Measurements from ENCODE around the gene ADCY7. TPM values are rescaled to one million over a fixed set of nuclear protein-coding genes. Genes with fewer than 3 reads are reported as not detected.
A peak's percentile ranks its signal among the peaks of the same experiment; 100 is the strongest.

The ADCY7 gene
- polyA plus RNA-seq, 1 donor from 2014 or later: 40.6 TPM

- peaks cover 47 to 51% (median 48%) of the 10 kb centered on the region in 3 donors for H3K4me1 Mint-ChIP-seq
- H3K4me3 Mint-ChIP-seq: peak overlapping the region in 2 of 4 donors; percentile 33 to 62
- peaks cover 2% of the 10 kb centered on the region for H3K27me3 Mint-ChIP-seq
- H3K36me3 Mint-ChIP-seq: peaks cover 2% of the 10 kb centered on the region
- no peaks in the 10 kb centered on the region for H3K9me3 Mint-ChIP-seq
- peak overlapping the region in 2 of 3 donors; percentile 15 to 70 for H3K27ac Mint-ChIP-seq
Observed at GRCh38 chr16:50269769-50270509, 3.6 kb downstream of the ADCY7 start.

DNA sequence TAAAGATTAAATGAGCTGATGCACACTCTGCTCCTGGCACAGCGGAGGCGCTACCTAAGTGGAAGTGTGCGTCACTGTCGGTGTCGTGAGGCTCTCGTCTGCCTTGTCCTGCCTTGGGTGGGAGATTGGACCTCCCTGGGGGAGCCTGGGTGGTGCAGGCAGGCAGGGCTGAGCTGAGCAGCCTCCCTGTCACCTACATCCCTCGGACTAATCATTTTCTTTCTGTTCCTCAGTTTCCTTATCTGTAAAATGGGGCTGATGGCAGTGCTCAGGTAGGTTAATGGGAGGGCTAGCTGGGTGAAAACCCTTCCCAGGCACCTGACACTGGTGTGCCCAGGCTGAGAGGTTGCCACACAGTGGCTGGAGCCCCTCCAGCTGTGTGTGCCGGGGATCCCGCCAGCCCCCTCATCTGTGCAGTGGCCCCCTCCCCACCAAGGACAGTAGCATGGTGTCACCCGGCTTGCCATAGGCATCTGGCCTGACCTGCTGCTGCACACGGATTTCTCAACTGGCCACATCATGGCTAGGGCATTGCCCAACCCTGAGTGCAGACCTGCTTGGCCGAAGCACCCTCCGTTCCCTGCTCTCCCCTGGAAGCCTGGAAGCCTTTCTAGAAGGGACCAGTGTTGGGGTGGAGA, 4.3 kb downstream of the ADCY7 start:
- H3K4me1 Mint-ChIP-seq: peaks cover 44 to 48% (median 47%) of the 10 kb centered on the region in 3 donors
- peak overlapping the region in 2 of 3 donors; percentile 15 to 70 for H3K27ac Mint-ChIP-seq
- no peaks in the 10 kb centered on the region for H3K36me3 Mint-ChIP-seq
- H3K27me3 Mint-ChIP-seq: peaks cover 2% of the 10 kb centered on the region
- no peaks in the 10 kb centered on the region for H3K9me3 Mint-ChIP-seq
- H3K4me3 Mint-ChIP-seq: peak overlapping the region in 2 of 4 donors; percentile 33 to 62

GRCh38 chr16:50271148-50272041, 5.0 kb downstream of the ADCY7 start:
- peaks cover 42 to 46% (median 42%) of the 10 kb centered on the region in 3 donors for H3K4me1 Mint-ChIP-seq
- no peaks in the 10 kb centered on the region for H3K36me3 Mint-ChIP-seq
- H3K4me3 Mint-ChIP-seq: peak overlapping the region in 2 of 4 donors; percentile 38 to 65
- no peaks in the 10 kb centered on the region for H3K9me3 Mint-ChIP-seq
- peaks cover 2% of the 10 kb centered on the region for H3K27me3 Mint-ChIP-seq
- peak overlapping the region in 2 of 3 donors; percentile 53 to 99 for H3K27ac Mint-ChIP-seq

DNA sequence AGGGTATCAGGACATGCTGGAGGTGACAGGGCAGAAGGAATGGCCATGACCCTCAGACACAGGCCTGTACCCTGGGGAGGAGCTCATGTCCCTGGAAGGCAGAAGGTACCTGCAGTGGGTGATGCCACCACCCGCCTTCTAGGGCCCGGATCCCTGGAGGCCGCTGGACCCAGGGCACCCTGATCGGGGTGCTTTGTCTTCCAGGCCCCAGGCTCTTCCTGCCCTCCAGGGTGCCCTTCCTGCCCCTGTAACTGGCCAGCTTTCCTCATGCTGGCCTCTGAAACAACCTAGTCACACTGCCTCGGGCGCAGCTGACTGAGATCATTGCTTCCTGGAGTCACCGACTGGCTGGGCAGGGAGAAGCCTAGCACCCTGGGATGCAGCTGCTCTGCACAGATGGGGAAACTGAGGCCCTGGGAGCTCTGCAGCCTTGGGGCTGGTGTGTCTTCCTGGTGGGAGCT, 5.8 kb downstream of the ADCY7 start:
- peak overlapping the region; percentile 84 to 99 (median 98) for H3K27ac Mint-ChIP-seq
- peaks cover 2% of the 10 kb centered on the region for H3K27me3 Mint-ChIP-seq
- H3K4me3 Mint-ChIP-seq: peak overlapping the region in 2 of 4 donors; percentile 75 to 91

DNA sequence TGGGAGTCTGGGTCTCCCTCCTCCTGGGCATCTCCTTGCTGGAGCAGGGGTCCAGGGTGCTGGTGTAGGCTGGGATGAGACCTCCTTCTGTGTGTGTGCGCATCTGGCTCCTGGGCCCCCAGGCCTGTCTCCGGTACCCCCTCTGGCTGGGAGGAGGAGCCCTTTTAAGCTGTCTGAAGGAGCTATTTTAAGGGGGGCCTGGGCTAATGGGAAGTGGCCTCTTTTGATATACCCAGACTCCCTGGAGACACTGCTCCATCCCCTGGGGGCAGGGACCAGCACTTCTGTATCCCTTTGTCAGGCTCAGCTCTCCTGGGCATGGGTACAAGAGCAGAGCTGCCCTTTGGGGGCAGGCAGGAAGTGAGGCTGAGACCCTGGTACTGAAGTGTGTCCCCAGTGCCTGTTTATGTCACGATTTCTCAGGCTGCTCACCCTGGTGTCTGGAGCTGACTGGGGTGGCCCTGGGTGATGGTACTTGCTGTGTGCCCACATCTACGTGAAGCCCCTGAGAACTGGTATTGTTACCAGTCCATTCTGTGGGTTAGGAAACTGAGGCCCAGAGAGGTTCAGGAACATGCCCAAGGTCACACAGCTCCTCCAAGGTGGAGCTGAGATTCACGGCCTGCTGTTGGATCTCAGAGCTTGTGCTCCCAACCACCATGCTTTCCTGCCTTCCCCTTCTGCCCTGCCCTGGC, 6.5 kb downstream of the ADCY7 start:
- Mint-ChIP-seq H3K9me3 (no peaks in the 10 kb centered on the region), H3K4me1 (peaks cover 42 to 45% (median 42%) of the 10 kb centered on the region in 3 donors), H3K4me3 (peak overlapping the region; percentile 47 to 100 (median 94)), H3K27ac (peak overlapping the region; percentile 98 to 100 (median 99)), H3K27me3 (peaks cover 2% of the 10 kb centered on the region), H3K36me3 (peaks cover 2% of the 10 kb centered on the region)

More for the DNA sequence above, 5.8 kb downstream of the ADCY7 start:
- peaks cover 44 to 46% (median 45%) of the 10 kb centered on the region in 3 donors for H3K4me1 Mint-ChIP-seq
- H3K36me3 Mint-ChIP-seq: no peaks in the 10 kb centered on the region
- H3K9me3 Mint-ChIP-seq: no peaks in the 10 kb centered on the region

GRCh38 chr16:50273382-50273690, 7.0 kb downstream of the ADCY7 start:
- Mint-ChIP-seq H3K4me1 (peaks cover 46 to 47% (median 47%) of the 10 kb centered on the region in 3 donors), H3K36me3 (peaks cover 2% of the 10 kb centered on the region), H3K4me3 (peak overlapping the region; percentile 91 to 100 (median 99)), H3K27ac (peak overlapping the region; percentile 98 to 100 (median 99)), H3K27me3 (peaks cover 2% of the 10 kb centered on the region), H3K9me3 (no peaks in the 10 kb centered on the region)

GRCh38 chr16:50273888-50274325, 7.6 kb downstream of the ADCY7 start:
- peaks cover 2% of the 10 kb centered on the region for H3K27me3 Mint-ChIP-seq
- peak overlapping the region; percentile 98 to 100 (median 99) for H3K27ac Mint-ChIP-seq
- H3K4me3 Mint-ChIP-seq: peak overlapping the region; percentile 91 to 100 (median 99)
- no peaks in the 10 kb centered on the region for H3K9me3 Mint-ChIP-seq
- peaks cover 4% of the 10 kb centered on the region for H3K36me3 Mint-ChIP-seq
- peaks cover 48 to 53% (median 49%) of the 10 kb centered on the region in 3 donors for H3K4me1 Mint-ChIP-seq

DNA sequence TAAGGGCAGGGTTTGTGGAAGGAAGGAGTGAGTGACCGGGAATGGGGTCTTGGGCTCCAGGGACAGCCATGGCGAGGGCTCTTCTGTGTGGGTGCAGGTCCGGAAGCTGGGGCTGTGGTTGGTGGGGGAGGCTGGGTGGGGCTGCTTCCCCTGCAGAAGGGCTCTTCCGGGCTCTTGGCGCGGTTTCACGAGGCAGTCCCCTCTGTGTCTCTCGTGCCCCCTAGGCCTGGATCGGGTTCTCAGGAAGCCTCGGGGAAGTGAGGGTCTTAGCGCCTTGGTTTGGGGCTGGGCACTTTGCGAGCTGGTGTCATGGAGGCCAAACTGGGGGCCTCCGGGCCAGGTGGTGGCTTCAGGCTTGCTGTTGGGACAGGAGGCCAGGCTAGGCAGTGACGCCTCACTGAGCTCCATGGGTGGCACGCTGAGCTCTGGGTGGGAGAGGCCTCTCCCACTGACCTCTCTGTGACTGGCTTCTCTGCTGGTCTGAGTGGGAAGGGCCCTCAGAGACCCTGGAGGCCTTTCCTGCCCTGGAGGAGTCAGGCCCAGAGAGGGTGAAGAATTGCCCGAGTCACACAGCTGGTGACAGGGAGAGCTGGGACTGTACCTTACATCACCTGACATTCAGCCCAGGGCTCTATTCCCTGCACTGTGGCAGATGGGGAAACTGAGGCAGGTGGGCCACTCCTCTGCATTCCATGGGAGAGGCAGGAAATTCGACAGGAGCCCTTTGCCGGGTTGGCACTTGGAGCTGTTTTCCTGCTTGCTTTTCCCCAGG, 8.2 kb downstream of the ADCY7 start:
- Mint-ChIP-seq H3K27me3 (peaks cover 2% of the 10 kb centered on the region), H3K4me3 (peak overlapping the region; percentile 91 to 100 (median 99)), H3K9me3 (no peaks in the 10 kb centered on the region), H3K4me1 (peaks cover 49 to 57% (median 50%) of the 10 kb centered on the region in 3 donors), H3K27ac (peak overlapping the region; percentile 98 to 100 (median 99)), H3K36me3 (peaks cover 5% of the 10 kb centered on the region)

DNA sequence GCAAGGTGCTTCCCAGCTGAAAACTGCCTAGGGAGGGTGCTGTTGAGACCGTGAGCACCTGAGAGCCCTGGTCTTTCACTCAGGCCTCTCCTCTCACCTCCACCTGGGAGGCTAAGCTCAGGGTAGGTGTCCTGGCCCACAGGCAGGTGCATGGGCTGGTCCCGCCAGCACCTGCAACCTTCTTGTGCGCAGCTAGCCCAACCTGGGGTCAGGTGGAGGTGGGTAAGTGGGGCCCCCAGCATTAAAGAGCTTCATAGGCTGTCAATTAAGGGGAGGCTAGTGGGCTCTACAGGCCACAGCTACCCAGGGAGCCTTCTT, 8.7 kb downstream of the ADCY7 start:
- H3K4me3 Mint-ChIP-seq: peak overlapping the region; percentile 91 to 100 (median 99)
- H3K27ac Mint-ChIP-seq: peak overlapping the region; percentile 98 to 100 (median 99)
- no peaks in the 10 kb centered on the region for H3K9me3 Mint-ChIP-seq
- peaks cover 52 to 63% (median 54%) of the 10 kb centered on the region in 3 donors for H3K4me1 Mint-ChIP-seq
- H3K27me3 Mint-ChIP-seq: peaks cover 2% of the 10 kb centered on the region
- H3K36me3 Mint-ChIP-seq: peaks cover 11% of the 10 kb centered on the region

DNA sequence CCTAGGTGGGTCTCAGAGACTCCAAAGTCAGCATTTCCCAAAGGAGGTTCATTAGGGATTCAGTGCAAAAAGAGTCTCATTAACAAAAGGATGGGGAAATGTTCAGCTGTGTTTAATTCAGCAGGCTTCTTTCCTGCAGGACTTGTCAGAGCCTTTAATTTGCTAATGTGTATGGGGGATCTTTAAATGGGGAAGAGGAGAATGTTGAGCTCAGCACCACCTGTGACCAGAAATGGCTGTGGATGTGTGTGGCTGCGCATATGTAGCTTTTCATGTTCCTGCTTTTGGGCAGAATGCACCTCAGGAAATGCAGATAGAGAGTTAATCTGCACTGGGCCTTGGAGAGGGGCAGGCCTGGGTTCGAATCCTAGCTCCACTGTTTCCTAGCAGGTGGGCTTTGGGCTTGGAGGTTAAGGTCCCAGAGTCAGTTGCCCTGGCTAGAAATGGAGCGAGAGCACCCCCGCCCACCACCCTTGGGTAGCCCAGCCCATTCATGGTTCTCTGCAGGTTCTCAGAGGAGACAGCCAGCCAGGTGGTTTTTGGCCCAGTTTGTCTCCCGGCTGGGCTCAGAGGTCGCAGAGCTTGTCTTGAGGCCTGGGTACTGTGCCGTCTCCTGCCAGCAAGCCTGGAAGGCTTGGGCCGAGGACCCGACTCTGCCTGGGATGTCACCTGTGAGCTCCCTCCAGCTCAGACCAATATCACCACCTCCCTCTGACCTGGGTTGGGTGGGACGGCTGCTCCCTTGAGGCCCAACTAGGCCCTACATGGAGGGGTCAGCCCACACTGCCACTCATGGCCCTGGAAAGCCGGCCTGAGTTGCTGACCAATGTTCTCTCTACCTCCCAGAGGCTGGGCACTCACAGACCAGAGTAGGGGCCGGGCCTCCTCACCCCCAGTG, 9.3 kb downstream of the ADCY7 start:
- peaks cover 11% of the 10 kb centered on the region for H3K36me3 Mint-ChIP-seq
- peaks cover 55 to 65% (median 59%) of the 10 kb centered on the region in 3 donors for H3K4me1 Mint-ChIP-seq
- peak overlapping the region; percentile 91 to 100 (median 99) for H3K4me3 Mint-ChIP-seq
- H3K27ac Mint-ChIP-seq: peak overlapping the region; percentile 92 to 100 (median 98)
- H3K27me3 Mint-ChIP-seq: peaks cover 2% of the 10 kb centered on the region
- H3K9me3 Mint-ChIP-seq: no peaks in the 10 kb centered on the region

- H3K4me3 Mint-ChIP-seq: peak overlapping the region; percentile 90 to 100 (median 94)
- peaks cover 2% of the 10 kb centered on the region for H3K27me3 Mint-ChIP-seq
- H3K4me1 Mint-ChIP-seq: peaks cover 55 to 59% (median 59%) of the 10 kb centered on the region in 3 donors
- H3K27ac Mint-ChIP-seq: peak overlapping the region; percentile 98 to 100 (median 100)
- peaks cover 11% of the 10 kb centered on the region for H3K36me3 Mint-ChIP-seq
- H3K9me3 Mint-ChIP-seq: no peaks in the 10 kb centered on the region
Observed at GRCh38 chr16:50276326-50276640, 9.9 kb downstream of the ADCY7 start.

- H3K4me3 Mint-ChIP-seq: peak overlapping the region; percentile 90 to 100 (median 94)
- H3K36me3 Mint-ChIP-seq: peaks cover 11% of the 10 kb centered on the region
- peaks cover 58 to 59% (median 59%) of the 10 kb centered on the region in 3 donors for H3K4me1 Mint-ChIP-seq
- peaks cover 2% of the 10 kb centered on the region for H3K27me3 Mint-ChIP-seq
- H3K9me3 Mint-ChIP-seq: no peaks in the 10 kb centered on the region
- H3K27ac Mint-ChIP-seq: peak overlapping the region; percentile 98 to 100 (median 100)
Observed at GRCh38 chr16:50276801-50277555, 10.6 kb downstream of the ADCY7 start.
